Kidney glomerular epithelial cell (primary cell): Measurements from ENCODE around the gene IGFBPL1.

Source experiments
- DNase-seq: peaks from one replicate; lab custom pipeline; 2025; lab: John Stamatoyannopoulos, UW

IGFBPL1 gene

GRCh38 chr9:38423973-38424843, at the start of gene IGFBPL1:
Gene IGFBPL1 (minus strand): TSS chr9:38424454. CDS start chr9:38424424, 30 bp downstream.
- no peak for DNase-seq

- peak; percentile 17 for DNase-seq
Measured at GRCh38 chr9:38472583-38473249, 48.5 kb upstream of the IGFBPL1 start.

- no peak for DNase-seq
Measured at GRCh38 chr9:38467404-38467803, 43.1 kb upstream of the IGFBPL1 start.

GRCh38 chr9:38453835-38454234, 29.6 kb upstream of the IGFBPL1 start:
- no peak for DNase-seq

- no peak for DNase-seq
Measured at GRCh38 chr9:38451162-38451561, 26.9 kb upstream of the IGFBPL1 start.

GRCh38 chr9:38447703-38448102, 23.4 kb upstream of the IGFBPL1 start:
- no peak for DNase-seq

- no peak for DNase-seq
Measured at GRCh38 chr9:38445154-38446043, 21.1 kb upstream of the IGFBPL1 start.

GRCh38 chr9:38443597-38443996, 19.3 kb upstream of the IGFBPL1 start:
- no peak for DNase-seq

GRCh38 chr9:38443181-38443580, 18.9 kb upstream of the IGFBPL1 start:
- DNase-seq = peak; percentile 68

- no peak for DNase-seq
Measured at GRCh38 chr9:38442473-38443096, 18.3 kb upstream of the IGFBPL1 start.

GRCh38 chr9:38441347-38442085, 17.3 kb upstream of the IGFBPL1 start:
- no peak for DNase-seq

- DNase-seq = no peak
Measured at GRCh38 chr9:38440516-38440915, 16.3 kb upstream of the IGFBPL1 start.

GRCh38 chr9:38439916-38440301, 15.7 kb upstream of the IGFBPL1 start:
- DNase-seq = no peak

- DNase-seq = no peak
Measured at GRCh38 chr9:38439291-38439915, 15.1 kb upstream of the IGFBPL1 start.

GRCh38 chr9:38437193-38437823, 13.1 kb upstream of the IGFBPL1 start:
- DNase-seq = peak; percentile 70

- DNase-seq = no peak
Measured at GRCh38 chr9:38436708-38437107, 12.5 kb upstream of the IGFBPL1 start.

GRCh38 chr9:38435521-38435920, 11.3 kb upstream of the IGFBPL1 start:
- DNase-seq = no peak

- DNase-seq = no peak
Measured at GRCh38 chr9:38434853-38435252, 10.6 kb upstream of the IGFBPL1 start.

GRCh38 chr9:38434365-38434764, 10.1 kb upstream of the IGFBPL1 start:
- no peak for DNase-seq

GRCh38 chr9:38432922-38433510, 8.8 kb upstream of the IGFBPL1 start:
- peak; percentile 36 for DNase-seq
